ENCODE measurements around the gene ERICH3. TPM values are rescaled to one million over a fixed set of nuclear protein-coding genes. Genes with fewer than 3 reads are reported as not detected.

ERICH3 gene
- polyA plus RNA-seq, 1 donor: 1.1 TPM

- Histone ChIP-seq H3K36me3 (ENCODE audit: control insufficient read depth, insufficient read depth, low read length) (no peaks in the 10 kb centered on the region), H3K27ac (ENCODE audit: low read length) (no peak overlapping the region), H3K4me3 (ENCODE audit: low read length) (no peak overlapping the region), H3K9me3 (ENCODE audit: control insufficient read depth, low read depth, low read length) (no peaks in the 10 kb centered on the region), H3K27me3 (ENCODE audit: control insufficient read depth, insufficient read depth, low read length) (no peaks in the 10 kb centered on the region), H3K4me1 (ENCODE audit: control insufficient read depth, insufficient read depth, low read length) (no peaks in the 10 kb centered on the region)
- no CpG with 5 or more reads among the region's 1 CpG for WGBS (ENCODE audit: insufficient coverage, low lambda C conversion rate)
- no peak for DNase-seq
These were observed 36.3 kb downstream of the ERICH3 start for GRCh38 chr1:74637296-74637695.

- Histone ChIP-seq H3K9me3 (ENCODE audit: control insufficient read depth, low read depth, low read length) (no peaks in the 10 kb centered on the region), H3K36me3 (ENCODE audit: control insufficient read depth, insufficient read depth, low read length) (no peaks in the 10 kb centered on the region), H3K27me3 (ENCODE audit: control insufficient read depth, insufficient read depth, low read length) (no peaks in the 10 kb centered on the region), H3K4me1 (ENCODE audit: control insufficient read depth, insufficient read depth, low read length) (no peaks in the 10 kb centered on the region), H3K4me3 (ENCODE audit: low read length) (no peak overlapping the region), H3K27ac (ENCODE audit: low read length) (no peak overlapping the region)
- no CpG with 5 or more reads among the region's 2 CpGs for WGBS (ENCODE audit: insufficient coverage, low lambda C conversion rate)
- no peak for DNase-seq
These were observed 44.3 kb downstream of the ERICH3 start for GRCh38 chr1:74629283-74629682.

GRCh38 chr1:74623716-74624115 is 49.9 kb downstream of the ERICH3 start:
- no peak overlapping the region for H3K4me3 ChIP-seq (ENCODE audit: low read length)
- no peaks in the 10 kb centered on the region for H3K9me3 ChIP-seq (ENCODE audit: control insufficient read depth, low read depth, low read length)
- H3K27ac ChIP-seq (ENCODE audit: low read length): no peak overlapping the region
- H3K27me3 ChIP-seq (ENCODE audit: control insufficient read depth, insufficient read depth, low read length): no peaks in the 10 kb centered on the region
- no peaks in the 10 kb centered on the region for H3K4me1 ChIP-seq (ENCODE audit: control insufficient read depth, insufficient read depth, low read length)
- H3K36me3 ChIP-seq (ENCODE audit: control insufficient read depth, insufficient read depth, low read length): no peaks in the 10 kb centered on the region
- DNase-seq: no peak
- 80% methylated on average over 1 of the region's 2 CpGs for WGBS (ENCODE audit: insufficient coverage, low lambda C conversion rate)

GRCh38 chr1:74620242-74620641 is 53.4 kb downstream of the ERICH3 start:
- Histone ChIP-seq H3K4me3 (ENCODE audit: low read length) (no peak overlapping the region), H3K27me3 (ENCODE audit: control insufficient read depth, insufficient read depth, low read length) (no peaks in the 10 kb centered on the region), H3K27ac (ENCODE audit: low read length) (no peak overlapping the region), H3K9me3 (ENCODE audit: control insufficient read depth, low read depth, low read length) (no peaks in the 10 kb centered on the region), H3K4me1 (ENCODE audit: control insufficient read depth, insufficient read depth, low read length) (no peaks in the 10 kb centered on the region), H3K36me3 (ENCODE audit: control insufficient read depth, insufficient read depth, low read length) (no peaks in the 10 kb centered on the region)
- DNase-seq: no peak
- 50% methylated on average over 1 of the region's 3 CpGs for WGBS (ENCODE audit: insufficient coverage, low lambda C conversion rate)

GRCh38 chr1:74618974-74619373 is 54.6 kb downstream of the ERICH3 start:
- no peaks in the 10 kb centered on the region for H3K4me1 ChIP-seq (ENCODE audit: control insufficient read depth, insufficient read depth, low read length)
- no peak overlapping the region for H3K27ac ChIP-seq (ENCODE audit: low read length)
- no peak for DNase-seq
- H3K27me3 ChIP-seq (ENCODE audit: control insufficient read depth, insufficient read depth, low read length): no peaks in the 10 kb centered on the region
- WGBS (ENCODE audit: insufficient coverage, low lambda C conversion rate): 100% methylated on average over 2 of the region's 2 CpGs
- no peaks in the 10 kb centered on the region for H3K9me3 ChIP-seq (ENCODE audit: control insufficient read depth, low read depth, low read length)
- no peak overlapping the region for H3K4me3 ChIP-seq (ENCODE audit: low read length)
- no peaks in the 10 kb centered on the region for H3K36me3 ChIP-seq (ENCODE audit: control insufficient read depth, insufficient read depth, low read length)

- 100% methylated on average over 1 of the region's 2 CpGs for WGBS (ENCODE audit: insufficient coverage, low lambda C conversion rate)
- Histone ChIP-seq H3K36me3 (ENCODE audit: control insufficient read depth, insufficient read depth, low read length) (no peaks in the 10 kb centered on the region), H3K27ac (ENCODE audit: low read length) (no peak overlapping the region), H3K27me3 (ENCODE audit: control insufficient read depth, insufficient read depth, low read length) (no peaks in the 10 kb centered on the region), H3K4me1 (ENCODE audit: control insufficient read depth, insufficient read depth, low read length) (no peaks in the 10 kb centered on the region), H3K4me3 (ENCODE audit: low read length) (no peak overlapping the region), H3K9me3 (ENCODE audit: control insufficient read depth, low read depth, low read length) (no peaks in the 10 kb centered on the region)
- DNase-seq: no peak
These were observed 59.7 kb downstream of the ERICH3 start for GRCh38 chr1:74613894-74614293.

- Histone ChIP-seq H3K27ac (ENCODE audit: low read length) (no peak overlapping the region), H3K4me3 (ENCODE audit: low read length) (no peak overlapping the region), H3K9me3 (ENCODE audit: control insufficient read depth, low read depth, low read length) (no peaks in the 10 kb centered on the region), H3K4me1 (ENCODE audit: control insufficient read depth, insufficient read depth, low read length) (no peaks in the 10 kb centered on the region), H3K27me3 (ENCODE audit: control insufficient read depth, insufficient read depth, low read length) (no peaks in the 10 kb centered on the region), H3K36me3 (ENCODE audit: control insufficient read depth, insufficient read depth, low read length) (no peaks in the 10 kb centered on the region)
- WGBS (ENCODE audit: insufficient coverage, low lambda C conversion rate): 78% methylated on average over 2 of the region's 2 CpGs
- DNase-seq: no peak
These were observed 61.7 kb downstream of the ERICH3 start for GRCh38 chr1:74611887-74612286.

GRCh38 chr1:74610961-74611360 is 62.6 kb downstream of the ERICH3 start:
- DNase-seq: no peak
- 71% methylated on average over 2 of the region's 2 CpGs for WGBS (ENCODE audit: insufficient coverage, low lambda C conversion rate)
- Histone ChIP-seq H3K9me3 (ENCODE audit: control insufficient read depth, low read depth, low read length) (no peaks in the 10 kb centered on the region), H3K4me3 (ENCODE audit: low read length) (no peak overlapping the region), H3K27me3 (ENCODE audit: control insufficient read depth, insufficient read depth, low read length) (no peaks in the 10 kb centered on the region), H3K4me1 (ENCODE audit: control insufficient read depth, insufficient read depth, low read length) (no peaks in the 10 kb centered on the region), H3K36me3 (ENCODE audit: control insufficient read depth, insufficient read depth, low read length) (no peaks in the 10 kb centered on the region), H3K27ac (ENCODE audit: low read length) (no peak overlapping the region)

- Histone ChIP-seq H3K27me3 (ENCODE audit: control insufficient read depth, insufficient read depth, low read length) (no peaks in the 10 kb centered on the region), H3K27ac (ENCODE audit: low read length) (no peak overlapping the region), H3K9me3 (ENCODE audit: control insufficient read depth, low read depth, low read length) (no peaks in the 10 kb centered on the region), H3K36me3 (ENCODE audit: control insufficient read depth, insufficient read depth, low read length) (no peaks in the 10 kb centered on the region), H3K4me3 (ENCODE audit: low read length) (no peak overlapping the region), H3K4me1 (ENCODE audit: control insufficient read depth, insufficient read depth, low read length) (no peaks in the 10 kb centered on the region)
- no peak for DNase-seq
These were observed 63.7 kb downstream of the ERICH3 start for GRCh38 chr1:74609810-74610371.

- Histone ChIP-seq H3K27ac (ENCODE audit: low read length) (no peak overlapping the region), H3K27me3 (ENCODE audit: control insufficient read depth, insufficient read depth, low read length) (no peaks in the 10 kb centered on the region), H3K36me3 (ENCODE audit: control insufficient read depth, insufficient read depth, low read length) (no peaks in the 10 kb centered on the region), H3K4me1 (ENCODE audit: control insufficient read depth, insufficient read depth, low read length) (no peaks in the 10 kb centered on the region), H3K9me3 (ENCODE audit: control insufficient read depth, low read depth, low read length) (no peaks in the 10 kb centered on the region), H3K4me3 (ENCODE audit: low read length) (no peak overlapping the region)
- no CpG with 5 or more reads among the region's 2 CpGs for WGBS (ENCODE audit: insufficient coverage, low lambda C conversion rate)
- DNase-seq: no peak
These were observed 76.9 kb downstream of the ERICH3 start for GRCh38 chr1:74596717-74597116.
